Neural cell (in vitro differentiated cells): Measurements from ENCODE around the gene CBFA2T2. TPM values are rescaled to one million over a fixed set of nuclear protein-coding genes. Genes with fewer than 3 reads are reported as not detected.

Source experiments
- H2AFZ ChIP-seq: fragments of 200-600, 300-800 bp; sonication (generic), shearing (Covaris generic); 2 replicates; pipeline ENCODE4 v1.6.0; 2014; ENCODE audit warnings: low read depth, mild to moderate bottlenecking, antibody characterized with exemption, low read length, moderate library complexity
- H3F3A ChIP-seq: fragments of 200-600 bp; shearing (Covaris generic); 2 replicates; pipeline ENCODE4 v1.6.1; 2016; ENCODE audit warnings: mild to moderate bottlenecking, moderate library complexity, mixed read lengths, antibody characterized with exemption, low read length; ENCODE audit not compliant: insufficient read depth, poor library complexity, severe bottlenecking
- H3K27ac ChIP-seq: fragments of 200-600, 300-800 bp; sonication (generic), shearing (Covaris generic); 2 replicates; pipeline ENCODE4 v1.5.1; 2014; ENCODE audit warnings: mild to moderate bottlenecking, low read length, moderate library complexity
- H3K27me3 ChIP-seq: fragments of 300-800, 200-600 bp; sonication (generic), shearing (Covaris generic); 2 replicates; pipeline ENCODE4 v1.6.0; 2014; ENCODE audit warnings: mild to moderate bottlenecking, low read depth, low read length, moderate library complexity; ENCODE audit not compliant: insufficient read depth
- H3K36me3 ChIP-seq: fragments of 300-800, 200-600 bp; sonication (generic), shearing (Covaris generic); 2 replicates; pipeline ENCODE4 v1.5.1; 2014; ENCODE audit warnings: mild to moderate bottlenecking, antibody characterized with exemption, low read length, moderate library complexity; ENCODE audit not compliant: insufficient read depth
- H3K4me2 ChIP-seq: fragments of 300-800, 200-600 bp; sonication (generic), shearing (Covaris generic); 2 replicates; pipeline ENCODE4 v1.6.0; 2014; ENCODE audit warnings: mild to moderate bottlenecking, low read length
- H3K4me3 ChIP-seq: fragments of 300-800, 200-600 bp; sonication (generic), shearing (Covaris generic); 2 replicates; pipeline ENCODE4 v1.5.1; 2014; ENCODE audit warnings: mild to moderate bottlenecking, low read length, moderate library complexity
- H3K79me2 ChIP-seq: fragments of 200-600 bp; shearing (Covaris generic); replicated peaks from 2 replicates; pipeline ENCODE4 v1.6.0; 2014; ENCODE audit warnings: mild to moderate bottlenecking, low read length, moderate library complexity; ENCODE audit not compliant: insufficient read depth
- H3K9ac ChIP-seq: fragments of 300-800, 200-600 bp; sonication (generic), shearing (Covaris generic); 2 replicates; pipeline ENCODE4 v1.6.1; 2016; ENCODE audit warnings: mild to moderate bottlenecking, low read length, mixed read lengths
- H3K9me2 ChIP-seq: fragments of 200-600 bp; shearing (Covaris generic); 2 replicates; pipeline ENCODE4 v1.6.1; 2016; ENCODE audit warnings: mild to moderate bottlenecking, low read length, mixed read lengths; ENCODE audit not compliant: insufficient read depth
- H3K9me3 ChIP-seq: fragments of 200-600, 300-800 bp; sonication (generic), shearing (Covaris generic); 2 replicates; pipeline ENCODE4 v1.6.1; 2016; ENCODE audit warnings: mild to moderate bottlenecking, mixed run types, low read length, moderate library complexity, mixed read lengths
- H4K20me1 ChIP-seq: fragments of 200-600 bp; shearing (Covaris generic); 2 replicates; pipeline ENCODE4 v1.6.1; 2016; ENCODE audit warnings: mild to moderate bottlenecking, mixed run types; ENCODE audit not compliant: insufficient read depth
- EP300 ChIP-seq: fragments of 450-650 bp; conservative IDR thresholded peaks from 2 replicates; pipeline ENCODE4 v1.6.1; 2014; ENCODE audit warnings: antibody characterized with exemption, mild to moderate bottlenecking, moderate library complexity; ENCODE audit not compliant: poor library complexity, severe bottlenecking
- EZH2 ChIP-seq: fragments of 200-600, 300-800 bp; shearing (Covaris generic), sonication (generic); IDR thresholded peaks from 2 replicates; pipeline ENCODE4 v1.6.1; 2014; ENCODE audit warnings: antibody characterized with exemption, low read length, borderline replicate concordance, mild to moderate bottlenecking; ENCODE audit not compliant: insufficient read depth, poor library complexity, severe bottlenecking
- MXI1 ChIP-seq: fragments of 450-650 bp; conservative IDR thresholded peaks from 2 replicates; pipeline ENCODE4 v1.6.1; 2014; ENCODE audit warnings: antibody characterized with exemption, mild to moderate bottlenecking; ENCODE audit not compliant: poor library complexity, severe bottlenecking
- POLR2AphosphoS5 ChIP-seq: IDR thresholded peaks from 2 replicates; pipeline ENCODE4 v1.6.1; 2012
- RAD21 ChIP-seq: fragments of 450-650 bp; conservative IDR thresholded peaks from 2 replicates; pipeline ENCODE4 v1.6.1; 2014; ENCODE audit warnings: antibody characterized with exemption, mild to moderate bottlenecking, moderate library complexity
- SMC3 ChIP-seq: fragments of 450-650 bp; conservative IDR thresholded peaks from 2 replicates; pipeline ENCODE4 v1.6.1; 2014; ENCODE audit warnings: antibody characterized with exemption, mild to moderate bottlenecking, moderate library complexity; ENCODE audit not compliant: poor library complexity
- TAF1 ChIP-seq: IDR thresholded peaks from 2 replicates; pipeline ENCODE4 v1.6.1; 2012; ENCODE audit warnings: low read depth
- polyA plus RNA-seq: library from polyadenylated mRNA; depleted of rRNA; stranded (reverse); fragments of >200 nt; gene quantifications from 2 replicates; pipeline ENCODE4 v1.2.3, GENCODE V29; 2014
- TF ChIP-seq, protein P1 (sequence below): fragments of 450-650 bp; IDR thresholded peaks from 2 replicates; pipeline ENCODE4 v1.5.1; 2014; ENCODE audit warnings: antibody characterized with exemption, mild to moderate bottlenecking, moderate library complexity; ENCODE audit not compliant: poor library complexity, severe bottlenecking
- TF ChIP-seq, protein P2 (sequence below): IDR thresholded peaks from 2 replicates; pipeline ENCODE4 v1.6.1; 2012; ENCODE audit warnings: borderline replicate concordance

Gene CBFA2T2
- polyA plus RNA-seq, 1 donor from 2014 or later = 15.9 TPM

DNA sequence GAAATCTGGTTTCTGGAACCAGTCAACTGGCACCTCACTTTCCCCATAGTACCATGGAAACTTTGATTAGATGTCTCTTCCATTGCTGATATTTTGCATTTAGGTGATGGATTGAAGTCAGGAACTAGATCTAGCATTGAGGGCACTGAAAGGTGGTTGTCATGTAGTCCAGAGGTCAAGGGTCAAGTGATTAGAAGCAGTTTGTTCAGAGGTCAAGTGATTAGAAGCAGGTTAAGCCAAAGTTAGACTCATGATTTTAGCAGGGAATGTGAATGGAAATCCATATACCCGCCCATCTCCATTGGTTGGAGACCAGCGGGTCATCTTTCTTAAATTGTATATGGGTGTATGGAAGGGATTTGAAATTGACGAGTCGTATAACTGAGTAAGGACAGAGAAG is 51.2 kb downstream of the CBFA2T2 start (continued):
- TF ChIP-seq, protein P1, sequence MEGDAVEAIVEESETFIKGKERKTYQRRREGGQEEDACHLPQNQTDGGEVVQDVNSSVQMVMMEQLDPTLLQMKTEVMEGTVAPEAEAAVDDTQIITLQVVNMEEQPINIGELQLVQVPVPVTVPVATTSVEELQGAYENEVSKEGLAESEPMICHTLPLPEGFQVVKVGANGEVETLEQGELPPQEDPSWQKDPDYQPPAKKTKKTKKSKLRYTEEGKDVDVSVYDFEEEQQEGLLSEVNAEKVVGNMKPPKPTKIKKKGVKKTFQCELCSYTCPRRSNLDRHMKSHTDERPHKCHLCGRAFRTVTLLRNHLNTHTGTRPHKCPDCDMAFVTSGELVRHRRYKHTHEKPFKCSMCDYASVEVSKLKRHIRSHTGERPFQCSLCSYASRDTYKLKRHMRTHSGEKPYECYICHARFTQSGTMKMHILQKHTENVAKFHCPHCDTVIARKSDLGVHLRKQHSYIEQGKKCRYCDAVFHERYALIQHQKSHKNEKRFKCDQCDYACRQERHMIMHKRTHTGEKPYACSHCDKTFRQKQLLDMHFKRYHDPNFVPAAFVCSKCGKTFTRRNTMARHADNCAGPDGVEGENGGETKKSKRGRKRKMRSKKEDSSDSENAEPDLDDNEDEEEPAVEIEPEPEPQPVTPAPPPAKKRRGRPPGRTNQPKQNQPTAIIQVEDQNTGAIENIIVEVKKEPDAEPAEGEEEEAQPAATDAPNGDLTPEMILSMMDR = no peak

DNA sequence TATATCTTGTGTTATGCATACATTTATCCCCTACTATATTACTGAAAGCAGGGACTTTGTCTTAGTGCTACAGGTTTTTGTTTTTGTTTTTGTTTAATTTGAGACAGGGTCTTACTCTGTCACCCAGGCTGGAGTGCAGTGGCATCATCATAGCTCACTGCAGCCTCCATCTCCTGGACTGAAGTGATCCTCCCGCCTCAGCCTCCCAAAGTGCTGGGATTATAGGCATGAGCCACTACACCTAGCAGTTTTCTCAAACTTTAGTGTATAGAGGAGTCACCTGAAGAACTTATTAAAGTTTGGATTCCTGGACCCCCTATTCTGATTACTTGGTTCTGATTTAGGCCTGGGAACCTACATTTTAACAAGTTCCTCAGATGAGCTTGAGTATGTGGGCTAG is 51.9 kb downstream of the CBFA2T2 start:
- H3K4me2 ChIP-seq = no peak overlapping the region
- no peak overlapping the region for H2AFZ ChIP-seq
- no peaks in the 10 kb centered on the region for H3K9me3 ChIP-seq
- no peaks in the 10 kb centered on the region for H3K27me3 ChIP-seq
- H3K36me3 ChIP-seq = no peaks in the 10 kb centered on the region
- H3K9me2 ChIP-seq = no peaks in the 10 kb centered on the region
- H3K9ac ChIP-seq = no peak overlapping the region
- H3K4me3 ChIP-seq = no peak overlapping the region
- H3F3A ChIP-seq = no peaks in the 10 kb centered on the region
- no peak overlapping the region for H3K27ac ChIP-seq
- no peaks in the 10 kb centered on the region for H4K20me1 ChIP-seq
- no peak for TF ChIP-seq EZH2
- no peak for TF ChIP-seq MXI1
- no peak for TF ChIP-seq POLR2AphosphoS5
- TF ChIP-seq EP300 = no peak
- TF ChIP-seq, protein P2, sequence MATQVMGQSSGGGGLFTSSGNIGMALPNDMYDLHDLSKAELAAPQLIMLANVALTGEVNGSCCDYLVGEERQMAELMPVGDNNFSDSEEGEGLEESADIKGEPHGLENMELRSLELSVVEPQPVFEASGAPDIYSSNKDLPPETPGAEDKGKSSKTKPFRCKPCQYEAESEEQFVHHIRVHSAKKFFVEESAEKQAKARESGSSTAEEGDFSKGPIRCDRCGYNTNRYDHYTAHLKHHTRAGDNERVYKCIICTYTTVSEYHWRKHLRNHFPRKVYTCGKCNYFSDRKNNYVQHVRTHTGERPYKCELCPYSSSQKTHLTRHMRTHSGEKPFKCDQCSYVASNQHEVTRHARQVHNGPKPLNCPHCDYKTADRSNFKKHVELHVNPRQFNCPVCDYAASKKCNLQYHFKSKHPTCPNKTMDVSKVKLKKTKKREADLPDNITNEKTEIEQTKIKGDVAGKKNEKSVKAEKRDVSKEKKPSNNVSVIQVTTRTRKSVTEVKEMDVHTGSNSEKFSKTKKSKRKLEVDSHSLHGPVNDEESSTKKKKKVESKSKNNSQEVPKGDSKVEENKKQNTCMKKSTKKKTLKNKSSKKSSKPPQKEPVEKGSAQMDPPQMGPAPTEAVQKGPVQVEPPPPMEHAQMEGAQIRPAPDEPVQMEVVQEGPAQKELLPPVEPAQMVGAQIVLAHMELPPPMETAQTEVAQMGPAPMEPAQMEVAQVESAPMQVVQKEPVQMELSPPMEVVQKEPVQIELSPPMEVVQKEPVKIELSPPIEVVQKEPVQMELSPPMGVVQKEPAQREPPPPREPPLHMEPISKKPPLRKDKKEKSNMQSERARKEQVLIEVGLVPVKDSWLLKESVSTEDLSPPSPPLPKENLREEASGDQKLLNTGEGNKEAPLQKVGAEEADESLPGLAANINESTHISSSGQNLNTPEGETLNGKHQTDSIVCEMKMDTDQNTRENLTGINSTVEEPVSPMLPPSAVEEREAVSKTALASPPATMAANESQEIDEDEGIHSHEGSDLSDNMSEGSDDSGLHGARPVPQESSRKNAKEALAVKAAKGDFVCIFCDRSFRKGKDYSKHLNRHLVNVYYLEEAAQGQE = no peak
- TF ChIP-seq SMC3 = no peak
- TF ChIP-seq, protein P1 = no peak
- no peak for TF ChIP-seq RAD21
- TF ChIP-seq TAF1 = no peak
- no peaks in the 10 kb centered on the region for H3K79me2 ChIP-seq

DNA sequence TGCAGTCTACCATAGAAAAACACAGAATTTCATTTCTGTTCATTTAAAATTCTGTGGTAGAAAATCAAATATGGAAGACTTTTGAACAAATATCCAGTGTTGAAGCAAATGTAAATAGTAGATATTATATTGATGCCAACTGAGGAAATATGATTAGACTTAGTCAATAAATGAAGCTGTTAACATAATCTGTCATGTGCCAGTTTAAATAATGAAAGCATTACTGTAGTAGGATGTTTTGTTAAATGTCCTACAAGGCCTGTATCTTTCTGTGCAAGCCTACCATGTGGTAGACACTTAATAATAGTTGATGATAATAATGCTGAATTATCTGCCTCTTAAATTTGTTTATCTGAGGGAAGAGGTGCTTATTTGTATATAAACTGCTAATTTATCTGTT is 55.9 kb downstream of the CBFA2T2 start:
- H3K27ac ChIP-seq = no peak overlapping the region
- no peaks in the 10 kb centered on the region for H4K20me1 ChIP-seq
- no peaks in the 10 kb centered on the region for H3K36me3 ChIP-seq
- H3K4me3 ChIP-seq = no peak overlapping the region
- no peaks in the 10 kb centered on the region for H3K27me3 ChIP-seq
- no peak for TF ChIP-seq POLR2AphosphoS5
- TF ChIP-seq SMC3 = no peak
- TF ChIP-seq MXI1 = no peak
- no peak for TF ChIP-seq TAF1
- TF ChIP-seq EP300 = no peak
- H3K9ac ChIP-seq = no peak overlapping the region
- H3K79me2 ChIP-seq = no peaks in the 10 kb centered on the region
- no peaks in the 10 kb centered on the region for H3F3A ChIP-seq
- H3K9me3 ChIP-seq = no peaks in the 10 kb centered on the region
- H2AFZ ChIP-seq = no peak overlapping the region
- no peaks in the 10 kb centered on the region for H3K9me2 ChIP-seq
- no peak overlapping the region for H3K4me2 ChIP-seq
